OCI-LY3 (cell line): ENCODE results near the gene LDLRAD4.

Experiments used
- H2AFZ ChIP-seq: fragments of 200-600, 300-600 bp; shearing (Covaris generic); 2 replicates; pipeline ENCODE4 v1.6.0; 2014; ENCODE audit warnings: antibody characterized with exemption, low read depth, low read length
- H3K27ac ChIP-seq: fragments of 200-600, 300-600 bp; sonication (generic); 2 replicates; pipeline ENCODE4 v1.5.1; 2014; ENCODE audit warnings: mild to moderate bottlenecking, low read length, moderate library complexity, mixed read lengths
- H3K27me3 ChIP-seq: fragments of 200-600, 300-600 bp; sonication (generic); 2 replicates; pipeline ENCODE4 v1.6.1; 2014; ENCODE audit warnings: low read depth, low read length, mixed read lengths
- H3K36me3 ChIP-seq: fragments of 200-600, 300-600 bp; sonication (generic); replicated peaks from 2 replicates; pipeline ENCODE3; 2014; ENCODE audit warnings: low read depth, low read length, mixed read lengths
- H3K4me1 ChIP-seq: fragments of 300-600, 200-600 bp; sonication (generic); 2 replicates; pipeline ENCODE4 v1.6.1; 2014; ENCODE audit warnings: low read length, mixed read lengths
- H3K4me2 ChIP-seq: fragments of 200-600, 300-600 bp; sonication (generic); 2 replicates; pipeline ENCODE4 v1.6.1; 2014; ENCODE audit warnings: low read length, mixed read lengths
- H3K4me3 ChIP-seq: fragments of 300-600, 200-600 bp; sonication (generic); 2 replicates; pipeline ENCODE4 v1.5.1; 2014; ENCODE audit warnings: antibody characterized with exemption, mild to moderate bottlenecking, low read length, moderate library complexity
- H3K79me2 ChIP-seq: fragments of 300-600, 200-600 bp; shearing (Covaris generic); 2 replicates; pipeline ENCODE4 v1.6.1; 2014; ENCODE audit warnings: mild to moderate bottlenecking, low read length, mixed read lengths
- H3K9ac ChIP-seq: fragments of 300-600, 200-600 bp; shearing (Covaris generic); 2 replicates; pipeline ENCODE4 v1.6.0; 2014; ENCODE audit warnings: mild to moderate bottlenecking, low read length, moderate library complexity
- H3K9me3 ChIP-seq: fragments of 200-600, 300-600 bp; shearing (Covaris generic); 2 replicates; pipeline ENCODE4 v1.6.1; 2014; ENCODE audit warnings: low read length, mixed read lengths; ENCODE audit not compliant: insufficient read depth
- H4K20me1 ChIP-seq: fragments of 200-600, 300-600 bp; sonication (generic); 2 replicates; pipeline ENCODE4 v1.6.1; 2016; ENCODE audit warnings: low read length, mixed read lengths; ENCODE audit not compliant: insufficient read depth
- EZH2phosphoT487 ChIP-seq: fragments of 200-600 bp; shearing (Covaris generic); IDR thresholded peaks from 2 replicates; pipeline ENCODE4 v1.6.1; 2018; ENCODE audit warnings: antibody characterized with exemption, mixed run types, low read depth
- TF ChIP-seq, protein P1 (sequence below): fragments of 200-600, 300-600 bp; sonication (generic); IDR thresholded peaks from 2 replicates; pipeline ENCODE4 v1.5.1; 2014; ENCODE audit warnings: antibody characterized with exemption, low read length, low read depth

The LDLRAD4 gene

DNA sequence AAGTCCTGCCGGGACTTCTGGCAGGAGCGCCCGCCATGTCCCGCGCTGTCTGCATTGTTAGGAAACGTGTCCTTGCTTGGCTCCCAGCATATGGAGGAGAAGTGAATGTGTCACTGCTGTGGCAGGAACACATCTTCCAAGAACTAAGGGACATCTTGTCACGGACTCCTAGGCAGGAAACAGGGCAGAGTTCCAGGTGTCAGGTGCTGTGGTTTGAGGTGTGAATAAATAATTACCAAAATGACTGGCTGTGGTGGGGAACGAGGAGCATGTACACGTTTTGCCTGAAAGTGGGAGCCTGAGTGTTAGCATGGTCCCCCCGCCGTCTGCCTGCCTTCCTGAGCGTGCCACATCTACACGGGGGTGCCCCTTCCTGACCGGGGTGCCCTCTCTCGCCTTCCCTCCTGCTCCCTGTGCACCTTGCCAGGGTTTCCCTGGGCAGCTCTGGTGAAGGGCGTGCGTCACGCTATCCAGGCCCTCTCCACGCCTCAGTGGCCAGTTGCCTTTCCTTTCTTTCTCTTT is 237.5 kb downstream of the LDLRAD4 start:
- no peak overlapping the region for H3K4me3 ChIP-seq
- no peaks in the 10 kb centered on the region for H3K9me3 ChIP-seq
- H3K9ac ChIP-seq = no peak overlapping the region
- H3K4me2 ChIP-seq = peak overlapping the region; percentile 19
- no peaks in the 10 kb centered on the region for H3K36me3 ChIP-seq
- TF ChIP-seq EZH2phosphoT487 = no peak
- TF ChIP-seq, protein P1, sequence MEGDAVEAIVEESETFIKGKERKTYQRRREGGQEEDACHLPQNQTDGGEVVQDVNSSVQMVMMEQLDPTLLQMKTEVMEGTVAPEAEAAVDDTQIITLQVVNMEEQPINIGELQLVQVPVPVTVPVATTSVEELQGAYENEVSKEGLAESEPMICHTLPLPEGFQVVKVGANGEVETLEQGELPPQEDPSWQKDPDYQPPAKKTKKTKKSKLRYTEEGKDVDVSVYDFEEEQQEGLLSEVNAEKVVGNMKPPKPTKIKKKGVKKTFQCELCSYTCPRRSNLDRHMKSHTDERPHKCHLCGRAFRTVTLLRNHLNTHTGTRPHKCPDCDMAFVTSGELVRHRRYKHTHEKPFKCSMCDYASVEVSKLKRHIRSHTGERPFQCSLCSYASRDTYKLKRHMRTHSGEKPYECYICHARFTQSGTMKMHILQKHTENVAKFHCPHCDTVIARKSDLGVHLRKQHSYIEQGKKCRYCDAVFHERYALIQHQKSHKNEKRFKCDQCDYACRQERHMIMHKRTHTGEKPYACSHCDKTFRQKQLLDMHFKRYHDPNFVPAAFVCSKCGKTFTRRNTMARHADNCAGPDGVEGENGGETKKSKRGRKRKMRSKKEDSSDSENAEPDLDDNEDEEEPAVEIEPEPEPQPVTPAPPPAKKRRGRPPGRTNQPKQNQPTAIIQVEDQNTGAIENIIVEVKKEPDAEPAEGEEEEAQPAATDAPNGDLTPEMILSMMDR = no peak
- no peaks in the 10 kb centered on the region for H3K79me2 ChIP-seq
- H2AFZ ChIP-seq = no peak overlapping the region
- H4K20me1 ChIP-seq = no peaks in the 10 kb centered on the region
- peaks cover 9% of the 10 kb centered on the region for H3K4me1 ChIP-seq
- H3K27ac ChIP-seq = no peak overlapping the region
- H3K27me3 ChIP-seq = peaks cover 20% of the 10 kb centered on the region; the same call in 1 of the 2 replicates

DNA sequence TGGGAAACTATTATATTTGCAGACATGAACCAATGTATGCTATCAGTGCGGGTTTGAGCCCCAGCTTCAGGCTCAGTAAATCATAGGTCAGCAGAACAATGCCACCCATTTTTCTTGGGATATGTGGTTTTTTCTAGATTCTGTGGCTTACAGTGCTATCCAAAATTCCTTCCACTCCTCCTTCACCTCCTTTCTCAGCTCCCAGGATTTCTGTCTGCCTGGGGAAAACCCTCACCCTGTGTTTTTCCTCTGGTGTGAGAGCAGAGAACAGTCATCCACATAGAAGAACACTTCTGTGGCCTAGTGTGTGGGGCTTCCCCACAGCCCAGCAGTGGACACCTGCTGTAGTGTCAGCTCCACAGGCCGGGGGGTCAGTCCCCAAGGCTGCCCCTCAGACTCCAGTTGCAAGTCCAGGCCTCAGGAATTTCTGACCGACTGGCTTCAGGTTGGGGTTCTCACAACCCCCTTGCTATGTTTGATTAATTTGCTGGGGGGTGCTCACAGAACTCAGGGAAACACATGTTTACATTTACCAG is 238.2 kb downstream of the LDLRAD4 start:
- Histone ChIP-seq H3K27me3 (peaks cover 20% of the 10 kb centered on the region; the same call in 1 of the 2 replicates), H4K20me1 (no peaks in the 10 kb centered on the region), H3K4me1 (peaks cover 9% of the 10 kb centered on the region), H2AFZ (no peak overlapping the region), H3K4me3 (no peak overlapping the region), H3K36me3 (no peaks in the 10 kb centered on the region), H3K9ac (no peak overlapping the region), H3K4me2 (no peak overlapping the region), H3K79me2 (no peaks in the 10 kb centered on the region), H3K9me3 (no peaks in the 10 kb centered on the region), H3K27ac (no peak overlapping the region)
- TF ChIP-seq, protein P1 = no peak
- no peak for TF ChIP-seq EZH2phosphoT487

- no peaks in the 10 kb centered on the region for H3K36me3 ChIP-seq
- no peak overlapping the region for H3K9ac ChIP-seq
- H4K20me1 ChIP-seq = no peaks in the 10 kb centered on the region
- no peak for TF ChIP-seq EZH2phosphoT487
- TF ChIP-seq, protein P1 = no peak
- H3K79me2 ChIP-seq = no peaks in the 10 kb centered on the region
- H3K4me2 ChIP-seq = no peak overlapping the region
- H3K4me1 ChIP-seq = peaks cover 9% of the 10 kb centered on the region
- no peak overlapping the region for H3K27ac ChIP-seq
- peaks cover 20% of the 10 kb centered on the region; the same call in 1 of the 2 replicates for H3K27me3 ChIP-seq
- no peak overlapping the region for H2AFZ ChIP-seq
- no peak overlapping the region for H3K4me3 ChIP-seq
- H3K9me3 ChIP-seq = no peaks in the 10 kb centered on the region
Measured at GRCh38 chr18:13457327-13457726, 238.8 kb downstream of the LDLRAD4 start.

DNA sequence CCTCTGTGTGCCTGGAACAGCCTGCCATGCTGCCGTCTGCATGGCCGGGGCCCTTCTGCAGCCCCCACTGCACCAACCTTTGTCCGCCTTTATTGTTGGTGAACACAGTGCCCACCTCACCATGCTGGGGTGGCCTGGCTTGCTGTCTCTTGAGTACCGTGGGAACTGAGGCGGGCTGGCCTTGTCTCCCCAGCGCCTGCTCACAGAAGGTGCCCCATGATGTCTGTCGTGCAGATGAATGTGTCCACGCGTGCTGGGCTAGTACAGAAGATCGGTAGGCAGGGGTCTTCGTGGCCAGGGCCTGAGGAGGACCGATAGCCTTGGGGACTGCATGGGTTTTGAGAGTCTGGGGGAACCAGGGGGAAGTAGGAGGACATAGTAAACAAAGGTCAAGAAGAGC is 242.4 kb downstream of the LDLRAD4 start:
- peaks cover 8% of the 10 kb centered on the region; the same call in 1 of the 2 replicates for H3K27me3 ChIP-seq
- peaks cover 10% of the 10 kb centered on the region for H3K4me1 ChIP-seq
- no peaks in the 10 kb centered on the region for H4K20me1 ChIP-seq
- no peak overlapping the region for H3K27ac ChIP-seq
- H3K4me2 ChIP-seq = no peak overlapping the region
- no peak overlapping the region for H3K4me3 ChIP-seq
- H3K79me2 ChIP-seq = no peaks in the 10 kb centered on the region
- no peak overlapping the region for H3K9ac ChIP-seq
- H3K9me3 ChIP-seq = no peaks in the 10 kb centered on the region
- no peak for TF ChIP-seq EZH2phosphoT487
- TF ChIP-seq, protein P1 = no peak
- H3K36me3 ChIP-seq = no peaks in the 10 kb centered on the region
- no peak overlapping the region for H2AFZ ChIP-seq
